ENCODE measurements around the gene CPSF2. TPM values are rescaled to one million over a fixed set of nuclear protein-coding genes. Genes with fewer than 3 reads are reported as not detected.

The CPSF2 gene
- 10 to 100 TPM; 32.8 to 62.4 (median 39.3) TPM for total RNA-seq

GRCh38 chr14:92121670-92122350 is at the start of gene CPSF2, which contains the start of gene NDUFB1:
CPSF2 (plus strand) TSS chr14:92121969; CDS start chr14:92130985, 9,016 bp downstream.
NDUFB1 (minus strand) TSS chr14:92121706; CDS start chr14:92117637, 4,069 bp downstream.
- TF ChIP-seq POLR2A (IDR thresholded peaks at IDR 0.05): peak in 1 of 2 donors; percentile 41
- peak in 2 of 4 experiments; percentile 28 to 40 for TF ChIP-seq CTCF (IDR thresholded peaks at IDR 0.05)
- TF ChIP-seq EP300 (IDR thresholded peaks at IDR 0.05): no peak
- peak; percentile 13 for TF ChIP-seq POLR2AphosphoS5 (IDR thresholded peaks at IDR 0.05)
- 0% methylated on average over 4 to 6 of the region's 55 CpGs for WGBS, 2 donors (ENCODE audit: low coverage in 1 of 2)
- peak; percentile 91 for ATAC-seq
- Histone ChIP-seq H3K27ac (peak within 1 kb of the TSS; percentile 91 to 97 (median 94)), H3K4me1 (peaks cover 0 to 84% (median 13%) of the 10 kb centered on the region in 3 donors), H3K27me3 (no peaks in the 10 kb centered on the region), H3K4me3 (peak within 1 kb of the TSS; percentile 81 to 84), H3K9me3 (no peaks in the 10 kb centered on the region), H3K36me3 (peaks cover 0 to 27% of the 10 kb centered on the region in 2 donors)

- H3K4me3 ChIP-seq: no peak overlapping the region
- H3K27ac ChIP-seq: no peak overlapping the region
- no peaks in the 10 kb centered on the region for H3K27me3 ChIP-seq
- peaks cover 0 to 92% of the 10 kb centered on the region in 2 donors for H3K36me3 ChIP-seq
- ATAC-seq: no peak
- no peaks in the 10 kb centered on the region for H3K9me3 ChIP-seq
- H3K4me1 ChIP-seq: no peaks in the 10 kb centered on the region
- TF ChIP-seq CTCF (IDR thresholded peaks at IDR 0.05) (no peak), POLR2AphosphoS5 (IDR thresholded peaks at IDR 0.05) (no peak), EP300 (IDR thresholded peaks at IDR 0.05) (no peak), POLR2A (IDR thresholded peaks at IDR 0.05) (no peak)
Measured at GRCh38 chr14:92074555-92074954, 47.2 kb upstream of the CPSF2 start.

GRCh38 chr14:92088494-92088893 is 33.3 kb upstream of the CPSF2 start:
- peaks cover 0 to 90% of the 10 kb centered on the region in 2 donors for H3K36me3 ChIP-seq
- TF ChIP-seq POLR2AphosphoS5 (IDR thresholded peaks at IDR 0.05) (no peak), EP300 (IDR thresholded peaks at IDR 0.05) (no peak), POLR2A (IDR thresholded peaks at IDR 0.05) (no peak), CTCF (IDR thresholded peaks at IDR 0.05) (no peak)
- H3K27ac ChIP-seq: no peak overlapping the region
- H3K27me3 ChIP-seq: no peaks in the 10 kb centered on the region
- no peak overlapping the region for H3K4me3 ChIP-seq
- WGBS, 2 donors (ENCODE audit: low coverage in 1 of 2): 89 to 95% methylated on average over 5 of the region's 5 CpGs
- no peaks in the 10 kb centered on the region for H3K9me3 ChIP-seq
- no peak for ATAC-seq
- H3K4me1 ChIP-seq: no peaks in the 10 kb centered on the region

- Histone ChIP-seq H3K27ac (no peak overlapping the region), H3K36me3 (peaks cover 0 to 74% of the 10 kb centered on the region in 2 donors), H3K4me1 (no peaks in the 10 kb centered on the region), H3K27me3 (no peaks in the 10 kb centered on the region), H3K4me3 (no peak overlapping the region), H3K9me3 (no peaks in the 10 kb centered on the region)
- no peak for TF ChIP-seq POLR2AphosphoS5 (IDR thresholded peaks at IDR 0.05)
- TF ChIP-seq CTCF (IDR thresholded peaks at IDR 0.05): no peak
- TF ChIP-seq POLR2A (IDR thresholded peaks at IDR 0.05): no peak
- no peak for TF ChIP-seq EP300 (IDR thresholded peaks at IDR 0.05)
- 24 to 33% methylated on average over 1 of the region's 1 CpG for WGBS, 2 donors (ENCODE audit: low coverage in 1 of 2)
- no peak for ATAC-seq
Measured at GRCh38 chr14:92093320-92093719, 28.4 kb upstream of the CPSF2 start.

- no peak for TF ChIP-seq POLR2AphosphoS5 (IDR thresholded peaks at IDR 0.05)
- TF ChIP-seq EP300 (IDR thresholded peaks at IDR 0.05): no peak
- no peak for TF ChIP-seq CTCF (IDR thresholded peaks at IDR 0.05)
- no peak for TF ChIP-seq POLR2A (IDR thresholded peaks at IDR 0.05)
Measured at GRCh38 chr14:92099802-92100201, 22.0 kb upstream of the CPSF2 start.

More at GRCh38 chr14:92099802-92100201, 22.0 kb upstream of the CPSF2 start:
- H3K27me3 ChIP-seq: no peaks in the 10 kb centered on the region
- H3K9me3 ChIP-seq: no peaks in the 10 kb centered on the region
- no peak for ATAC-seq
- H3K36me3 ChIP-seq: peaks cover 0 to 20% of the 10 kb centered on the region in 2 donors
- peaks cover 0 to 49% (median 2%) of the 10 kb centered on the region in 3 donors for H3K4me1 ChIP-seq
- no peak overlapping the region for H3K27ac ChIP-seq
- H3K4me3 ChIP-seq: no peak overlapping the region
